AG09309 (cell line): ENCODE measurements around the gene PPP1R7.

ENCODE experiments used
- DNase-seq: peaks from one replicate; pipeline ENCODE4 v3.0.0-alpha.2; 2010; ENCODE audit warnings: low read depth
- H3K4me3 ChIP-seq: 2 replicates; pipeline ENCODE4 v1.5.1; 2011; ENCODE audit warnings: mild to moderate bottlenecking, low read depth, low read length, moderate library complexity; ENCODE audit not compliant: control insufficient read depth
- CTCF ChIP-seq: IDR thresholded peaks from 2 replicates; pipeline ENCODE4 v1.5.1; 2011; ENCODE audit warnings: mild to moderate bottlenecking, low read depth, low read length, inconsistent platforms; ENCODE audit not compliant: insufficient read depth, control insufficient read depth; ENCODE audit errors: missing control alignments

Gene PPP1R7

DNA sequence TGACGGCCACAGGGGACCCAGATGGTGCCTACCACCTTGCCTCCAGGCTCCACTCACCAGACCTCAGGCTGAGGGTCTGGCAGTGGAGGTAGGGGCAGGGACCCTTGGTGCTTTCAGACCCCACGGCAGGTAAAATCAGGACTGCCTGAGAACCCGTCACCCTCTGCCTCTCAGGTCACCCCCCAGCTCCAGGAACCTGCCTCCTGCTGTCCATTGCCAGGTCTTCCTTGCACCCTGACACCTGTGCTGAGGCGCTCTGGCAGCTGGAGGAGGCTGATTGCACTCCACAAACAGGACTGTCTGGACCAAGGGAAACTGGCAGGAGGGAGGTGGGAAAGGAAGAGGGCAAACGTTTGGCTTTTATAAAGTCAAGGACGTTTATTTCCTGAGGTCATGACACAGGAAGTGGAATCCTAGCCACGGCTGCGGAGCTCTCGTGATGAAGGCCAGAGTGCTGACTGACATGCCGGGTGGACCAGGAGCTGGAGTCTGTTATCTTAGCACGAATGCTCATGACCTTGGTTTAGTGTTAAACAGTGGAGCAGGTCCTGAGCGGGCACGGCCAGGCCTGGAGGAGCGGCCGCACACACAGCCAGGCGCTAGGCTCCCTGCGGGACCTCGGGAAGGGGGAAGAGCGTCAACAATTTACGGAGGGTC, 78.7 kb downstream of the PPP1R7 start:
- no peak for DNase-seq
- TF ChIP-seq CTCF, result no peak
- H3K4me3 ChIP-seq, result no peak overlapping the region

- no peak for DNase-seq
- no peak overlapping the region for H3K4me3 ChIP-seq
- TF ChIP-seq CTCF, result no peak
These were observed 79.5 kb downstream of the PPP1R7 start for GRCh38 chr2:241229563-241230401.

GRCh38 chr2:241230435-241230834, 80.2 kb downstream of the PPP1R7 start:
- no peak overlapping the region for H3K4me3 ChIP-seq
- no peak for DNase-seq
- no peak for TF ChIP-seq CTCF

- no peak for TF ChIP-seq CTCF
- H3K4me3 ChIP-seq, result no peak overlapping the region
- DNase-seq, result no peak
These were observed 82.7 kb downstream of the PPP1R7 start for GRCh38 chr2:241232736-241233575.
